ENCODE results near the gene ABCA6.

Gene ABCA6

GRCh38 chr17:69175625-69176456 is 34.1 kb upstream of the ABCA6 start (continued):
- no peak for TF ChIP-seq ZSCAN23 (tag by site-specific recombination; IDR thresholded peaks at IDR 0.05)
- no peak for TF ChIP-seq ZNF311 (tag by site-specific recombination; IDR thresholded peaks at IDR 0.05; ENCODE audit: borderline replicate concordance)
- TF ChIP-seq, protein P1, sequence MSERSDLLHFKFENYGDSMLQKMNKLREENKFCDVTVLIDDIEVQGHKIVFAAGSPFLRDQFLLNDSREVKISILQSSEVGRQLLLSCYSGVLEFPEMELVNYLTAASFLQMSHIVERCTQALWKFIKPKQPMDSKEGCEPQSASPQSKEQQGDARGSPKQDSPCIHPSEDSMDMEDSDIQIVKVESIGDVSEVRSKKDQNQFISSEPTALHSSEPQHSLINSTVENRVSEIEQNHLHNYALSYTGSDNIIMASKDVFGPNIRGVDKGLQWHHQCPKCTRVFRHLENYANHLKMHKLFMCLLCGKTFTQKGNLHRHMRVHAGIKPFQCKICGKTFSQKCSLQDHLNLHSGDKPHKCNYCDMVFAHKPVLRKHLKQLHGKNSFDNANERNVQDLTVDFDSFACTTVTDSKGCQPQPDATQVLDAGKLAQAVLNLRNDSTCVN (tag by site-specific recombination; optimal IDR thresholded peaks at IDR 0.05) = no peak
- TF ChIP-seq ZNF624 (tag by site-specific recombination; IDR thresholded peaks at IDR 0.05) = no peak
- TF ChIP-seq PRDM2 (tag by site-specific recombination; IDR thresholded peaks at IDR 0.05; ENCODE audit: borderline replicate concordance) = no peak
- no peak for TF ChIP-seq ZFP41 (tag by site-specific recombination; IDR thresholded peaks at IDR 0.05; ENCODE audit: borderline replicate concordance)
- no peak for TF ChIP-seq ZNF555 (tag by site-specific recombination; conservative IDR thresholded peaks at IDR 0.05)
- no peak for TF ChIP-seq ZNF223 (tag by site-specific recombination; IDR thresholded peaks at IDR 0.05)
- TF ChIP-seq, protein P2, sequence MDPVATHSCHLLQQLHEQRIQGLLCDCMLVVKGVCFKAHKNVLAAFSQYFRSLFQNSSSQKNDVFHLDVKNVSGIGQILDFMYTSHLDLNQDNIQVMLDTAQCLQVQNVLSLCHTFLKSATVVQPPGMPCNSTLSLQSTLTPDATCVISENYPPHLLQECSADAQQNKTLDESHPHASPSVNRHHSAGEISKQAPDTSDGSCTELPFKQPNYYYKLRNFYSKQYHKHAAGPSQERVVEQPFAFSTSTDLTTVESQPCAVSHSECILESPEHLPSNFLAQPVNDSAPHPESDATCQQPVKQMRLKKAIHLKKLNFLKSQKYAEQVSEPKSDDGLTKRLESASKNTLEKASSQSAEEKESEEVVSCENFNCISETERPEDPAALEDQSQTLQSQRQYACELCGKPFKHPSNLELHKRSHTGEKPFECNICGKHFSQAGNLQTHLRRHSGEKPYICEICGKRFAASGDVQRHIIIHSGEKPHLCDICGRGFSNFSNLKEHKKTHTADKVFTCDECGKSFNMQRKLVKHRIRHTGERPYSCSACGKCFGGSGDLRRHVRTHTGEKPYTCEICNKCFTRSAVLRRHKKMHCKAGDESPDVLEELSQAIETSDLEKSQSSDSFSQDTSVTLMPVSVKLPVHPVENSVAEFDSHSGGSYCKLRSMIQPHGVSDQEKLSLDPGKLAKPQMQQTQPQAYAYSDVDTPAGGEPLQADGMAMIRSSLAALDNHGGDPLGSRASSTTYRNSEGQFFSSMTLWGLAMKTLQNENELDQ (tag by site-specific recombination; IDR thresholded peaks at IDR 0.05; ENCODE audit: low read depth) = no peak
- TF ChIP-seq ZNF529 (tag by site-specific recombination; IDR thresholded peaks at IDR 0.05; ENCODE audit: insufficient replicate concordance) = no peak
- TF ChIP-seq, protein P3, sequence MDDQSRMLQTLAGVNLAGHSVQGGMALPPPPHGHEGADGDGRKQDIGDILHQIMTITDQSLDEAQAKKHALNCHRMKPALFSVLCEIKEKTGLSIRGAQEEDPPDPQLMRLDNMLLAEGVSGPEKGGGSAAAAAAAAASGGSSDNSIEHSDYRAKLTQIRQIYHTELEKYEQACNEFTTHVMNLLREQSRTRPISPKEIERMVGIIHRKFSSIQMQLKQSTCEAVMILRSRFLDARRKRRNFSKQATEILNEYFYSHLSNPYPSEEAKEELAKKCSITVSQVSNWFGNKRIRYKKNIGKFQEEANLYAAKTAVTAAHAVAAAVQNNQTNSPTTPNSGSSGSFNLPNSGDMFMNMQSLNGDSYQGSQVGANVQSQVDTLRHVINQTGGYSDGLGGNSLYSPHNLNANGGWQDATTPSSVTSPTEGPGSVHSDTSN (CRISPR knock-in tag; IDR thresholded peaks at IDR 0.05) = no peak
- TF ChIP-seq, protein P4, sequence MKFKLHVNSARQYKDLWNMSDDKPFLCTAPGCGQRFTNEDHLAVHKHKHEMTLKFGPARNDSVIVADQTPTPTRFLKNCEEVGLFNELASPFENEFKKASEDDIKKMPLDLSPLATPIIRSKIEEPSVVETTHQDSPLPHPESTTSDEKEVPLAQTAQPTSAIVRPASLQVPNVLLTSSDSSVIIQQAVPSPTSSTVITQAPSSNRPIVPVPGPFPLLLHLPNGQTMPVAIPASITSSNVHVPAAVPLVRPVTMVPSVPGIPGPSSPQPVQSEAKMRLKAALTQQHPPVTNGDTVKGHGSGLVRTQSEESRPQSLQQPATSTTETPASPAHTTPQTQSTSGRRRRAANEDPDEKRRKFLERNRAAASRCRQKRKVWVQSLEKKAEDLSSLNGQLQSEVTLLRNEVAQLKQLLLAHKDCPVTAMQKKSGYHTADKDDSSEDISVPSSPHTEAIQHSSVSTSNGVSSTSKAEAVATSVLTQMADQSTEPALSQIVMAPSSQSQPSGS (tag by site-specific recombination; IDR thresholded peaks at IDR 0.05; ENCODE audit: low read depth) = no peak
- peak; percentile 24; the same call in 1 of the 2 replicates for TF ChIP-seq OSR2 (tag by site-specific recombination; IDR thresholded peaks at IDR 0.05)
- TF ChIP-seq ZNF10 (tag by site-specific recombination; IDR thresholded peaks at IDR 0.05) = no peak
- no peak for TF ChIP-seq ZNF621 (tag by site-specific recombination; IDR thresholded peaks at IDR 0.05)
- no peak for TF ChIP-seq HOXA7 (CRISPR knock-in tag; IDR thresholded peaks at IDR 0.05; ENCODE audit: borderline replicate concordance)
- 0 out of 2 replicates have a peak, but pooled peaks have one; percentile 16 for TF ChIP-seq KLF1 (tag by site-specific recombination; IDR thresholded peaks at IDR 0.05)
- TF ChIP-seq ZNF596 (tag by site-specific recombination; IDR thresholded peaks at IDR 0.05) = no peak
- no peak for TF ChIP-seq GLIS1 (tag by site-specific recombination; IDR thresholded peaks at IDR 0.05)
- no peak for TF ChIP-seq ZBTB48 (tag by site-specific recombination; IDR thresholded peaks at IDR 0.05)
- TF ChIP-seq ZNF366 (tag by site-specific recombination; conservative IDR thresholded peaks at IDR 0.05) = no peak
- TF ChIP-seq ZEB2 (tag by site-specific recombination; IDR thresholded peaks at IDR 0.05) = no peak
- TF ChIP-seq ZNF785 (tag by site-specific recombination; IDR thresholded peaks at IDR 0.05) = no peak
- no peak for TF ChIP-seq ZSCAN4 (tag by site-specific recombination; IDR thresholded peaks at IDR 0.05)
